Stimulated activated CD8-positive, alpha-beta memory T cell treated with anti-CD3 and anti-CD28 coated beads, Interleukin-7, amount 100 ng/mL, for 24 hours (primary cell): ENCODE measurements around the gene PHF8.

Experiments used
- DNase-seq: peaks from one replicate; pipeline ENCODE4 v3.0.0-alpha.2; 2020; ENCODE audit warnings: low read depth

PHF8 gene

GRCh38 chrX:54012830-54013500 is 31.3 kb downstream of the PHF8 start:
- no peak for DNase-seq

- no peak for DNase-seq
These were observed 36.6 kb downstream of the PHF8 start for GRCh38 chrX:54007682-54008081.

GRCh38 chrX:53997724-53998123 is 46.5 kb downstream of the PHF8 start:
- DNase-seq, result no peak

GRCh38 chrX:53992589-53992988 is 51.7 kb downstream of the PHF8 start:
- no peak for DNase-seq

GRCh38 chrX:53990171-53990570 is 54.1 kb downstream of the PHF8 start:
- DNase-seq, result no peak

GRCh38 chrX:53984895-53985294 is 59.4 kb downstream of the PHF8 start:
- no peak for DNase-seq

- no peak for DNase-seq
These were observed 69.7 kb downstream of the PHF8 start for GRCh38 chrX:53974529-53974928.

GRCh38 chrX:53969540-53969939 is 74.7 kb downstream of the PHF8 start:
- DNase-seq, result no peak

- no peak for DNase-seq
These were observed 94.0 kb downstream of the PHF8 start for GRCh38 chrX:53950130-53950733.

GRCh38 chrX:53940180-53940579 is 104.1 kb downstream of the PHF8 start:
- no peak for DNase-seq

GRCh38 chrX:53939127-53939526 is 105.1 kb downstream of the PHF8 start:
- DNase-seq, result no peak

- DNase-seq, result no peak
These were observed 113.5 kb downstream of the PHF8 start for GRCh38 chrX:53930515-53931380.

- DNase-seq, result no peak
These were observed 118.2 kb downstream of the PHF8 start for GRCh38 chrX:53926030-53926429.

- no peak for DNase-seq
These were observed 125.6 kb downstream of the PHF8 start for GRCh38 chrX:53918702-53919101.

GRCh38 chrX:53900623-53901022 is 143.7 kb downstream of the PHF8 start:
- DNase-seq, result no peak

- no peak for DNase-seq
These were observed 149.0 kb downstream of the PHF8 start for GRCh38 chrX:53895270-53895669.
